ENCODE results near the gene MSI1. TPM values are rescaled to one million over a fixed set of nuclear protein-coding genes. Genes with fewer than 3 reads are reported as not detected.

Gene MSI1
- total RNA-seq, 2 experiments from 2014 or later: not detected

GRCh38 chr12:120363274-120363855 lies 5.6 kb downstream of the MSI1 start:
- no peak overlapping the region for H3K4me3 Mint-ChIP-seq
- DNase-seq (no peak), ATAC-seq (no peak)
- no peaks in the 10 kb centered on the region for H3K36me3 Mint-ChIP-seq (ENCODE audit: low read depth)
- peaks cover 2% of the 10 kb centered on the region for H3K4me1 Mint-ChIP-seq (ENCODE audit: low read depth)
- POLR2A ChIA-PET: no interaction called here
- H3K9me3 Mint-ChIP-seq (ENCODE audit: insufficient read depth): no peaks in the 10 kb centered on the region
- no peak overlapping the region for H3K27ac Mint-ChIP-seq
- CTCF ChIA-PET: no interaction called here
- peaks cover 66% of the 10 kb centered on the region for H3K27me3 Mint-ChIP-seq (ENCODE audit: low read depth)

DNA sequence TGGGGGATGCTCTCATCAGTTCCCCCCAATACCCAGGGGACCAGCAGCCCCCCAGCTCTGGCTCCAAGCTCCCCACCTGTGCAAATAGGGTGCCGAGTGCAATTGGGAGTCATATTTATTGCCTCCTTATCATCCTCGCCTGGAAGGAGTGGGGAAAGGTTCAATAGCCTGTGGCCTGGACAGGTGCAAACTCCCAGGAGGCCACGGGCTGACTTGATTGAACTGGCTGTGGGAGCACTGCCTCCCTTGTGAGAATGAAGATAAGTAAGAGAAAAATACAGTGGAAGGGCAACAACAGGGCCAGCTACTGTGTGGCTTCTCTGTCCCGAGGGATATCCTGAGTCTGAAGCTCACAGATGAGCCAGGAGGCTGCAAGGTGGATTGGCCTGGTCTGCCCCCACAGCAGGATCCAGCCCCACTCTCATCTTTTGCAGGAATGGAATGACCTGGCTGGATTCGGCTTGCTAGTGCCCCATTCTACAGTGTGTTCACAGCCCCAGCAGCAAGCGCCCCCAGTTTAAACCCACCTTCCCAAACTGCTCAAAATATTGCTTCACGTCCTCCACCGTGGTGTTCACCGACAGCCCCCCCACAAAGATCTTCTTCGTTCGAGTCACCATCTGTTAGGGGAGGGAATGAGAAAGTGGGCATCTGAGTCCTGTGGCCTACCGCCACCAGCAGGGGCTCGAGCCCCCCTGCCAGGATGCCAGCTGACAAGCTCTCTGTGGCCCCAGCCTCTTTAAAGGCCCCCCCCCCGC lies 6.3 kb downstream of the MSI1 start:
- Mint-ChIP-seq H3K9me3 (ENCODE audit: insufficient read depth) (no peaks in the 10 kb centered on the region), H3K27ac (no peak overlapping the region), H3K36me3 (ENCODE audit: low read depth) (no peaks in the 10 kb centered on the region), H3K27me3 (ENCODE audit: low read depth) (peaks cover 68% of the 10 kb centered on the region), H3K4me3 (no peak overlapping the region), H3K4me1 (ENCODE audit: low read depth) (peaks cover under 1% of the 10 kb centered on the region)
- POLR2A ChIA-PET: no interaction called here
- no peak for DNase-seq
- no peak for ATAC-seq
- CTCF ChIA-PET: no interaction called here

DNA sequence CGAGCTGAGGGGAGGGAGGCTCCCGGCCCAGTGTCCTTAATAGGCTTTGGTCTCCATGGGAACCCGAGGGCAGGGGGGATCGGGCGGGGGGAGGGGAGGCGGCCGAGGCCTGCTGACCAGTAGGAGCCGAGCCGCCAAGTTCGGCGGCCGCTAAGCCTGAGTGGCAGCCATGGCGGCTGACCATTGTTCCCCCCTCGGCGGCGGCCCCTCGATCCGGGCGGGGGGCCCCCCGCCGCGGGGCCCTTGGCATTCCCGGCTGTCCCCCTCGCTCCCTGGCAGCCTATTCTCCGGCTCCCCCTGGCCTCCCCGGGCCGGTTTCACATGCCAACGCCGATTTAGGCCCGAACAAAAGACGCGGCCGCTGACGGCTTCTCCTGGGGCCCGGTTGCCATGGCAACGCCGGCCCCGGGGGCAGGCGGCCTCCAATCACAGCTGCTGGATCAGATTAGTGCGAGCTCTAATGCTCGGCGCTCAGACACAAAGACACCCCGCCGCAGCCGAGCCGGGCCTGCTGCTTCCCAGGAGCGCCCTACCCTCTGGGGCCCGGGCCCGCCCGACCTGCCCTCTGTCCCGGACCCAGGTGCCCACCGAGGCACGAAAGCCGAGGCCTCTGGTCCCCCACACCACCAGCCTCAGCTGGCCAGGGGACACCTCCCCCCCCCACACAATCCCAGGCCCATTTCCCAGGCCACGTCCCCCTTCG lies 7.3 kb downstream of the MSI1 start:
- ChIA-PET CTCF (interaction anchor here (1.0 kb wide), 1 partner anchor 133 kb away, joined by 3 read pairs; no protein-coding TSS in a partner anchor), POLR2A (no interaction called here)
- no peaks in the 10 kb centered on the region for H3K9me3 Mint-ChIP-seq (ENCODE audit: insufficient read depth)
- DNase-seq (peak; percentile 29), ATAC-seq (peak; percentile 64)
- no peaks in the 10 kb centered on the region for H3K36me3 Mint-ChIP-seq (ENCODE audit: low read depth)
- H3K27ac Mint-ChIP-seq: no peak overlapping the region
- no peak overlapping the region for H3K4me3 Mint-ChIP-seq
- peaks cover 57% of the 10 kb centered on the region for H3K27me3 Mint-ChIP-seq (ENCODE audit: low read depth)
- H3K4me1 Mint-ChIP-seq (ENCODE audit: low read depth): no peaks in the 10 kb centered on the region

DNA sequence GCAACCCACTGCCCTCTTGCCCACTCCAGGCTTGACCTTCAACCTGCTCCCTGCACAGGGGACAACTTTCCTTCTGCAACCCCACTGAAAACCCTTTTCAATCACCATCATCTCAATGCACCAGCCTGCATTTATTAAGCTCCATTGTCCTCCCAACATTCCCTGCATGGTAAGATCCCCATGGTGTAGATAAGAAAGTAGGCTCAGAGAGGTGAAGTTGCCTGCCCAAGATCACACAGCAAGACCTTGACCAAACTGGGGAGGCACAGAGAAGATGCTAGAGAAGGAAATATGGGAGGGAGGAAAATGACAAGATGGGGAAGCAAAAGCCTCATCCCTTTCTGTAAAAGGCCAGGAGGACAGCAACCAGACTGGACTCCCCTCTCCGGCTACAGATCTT lies 9.8 kb downstream of the MSI1 start:
- CTCF ChIA-PET: interaction anchor here (2.0 kb wide), 1 partner anchor 73 kb away, joined by 6 read pairs; no protein-coding TSS in a partner anchor
- ATAC-seq (no peak), DNase-seq (no peak)
- peaks cover 43% of the 10 kb centered on the region for H3K27me3 Mint-ChIP-seq (ENCODE audit: low read depth)
- POLR2A ChIA-PET: no interaction called here
- H3K27ac Mint-ChIP-seq: no peak overlapping the region
- H3K9me3 Mint-ChIP-seq (ENCODE audit: insufficient read depth): no peaks in the 10 kb centered on the region
- no peak overlapping the region for H3K4me3 Mint-ChIP-seq
- H3K36me3 Mint-ChIP-seq (ENCODE audit: low read depth): no peaks in the 10 kb centered on the region
- no peaks in the 10 kb centered on the region for H3K4me1 Mint-ChIP-seq (ENCODE audit: low read depth)

DNA sequence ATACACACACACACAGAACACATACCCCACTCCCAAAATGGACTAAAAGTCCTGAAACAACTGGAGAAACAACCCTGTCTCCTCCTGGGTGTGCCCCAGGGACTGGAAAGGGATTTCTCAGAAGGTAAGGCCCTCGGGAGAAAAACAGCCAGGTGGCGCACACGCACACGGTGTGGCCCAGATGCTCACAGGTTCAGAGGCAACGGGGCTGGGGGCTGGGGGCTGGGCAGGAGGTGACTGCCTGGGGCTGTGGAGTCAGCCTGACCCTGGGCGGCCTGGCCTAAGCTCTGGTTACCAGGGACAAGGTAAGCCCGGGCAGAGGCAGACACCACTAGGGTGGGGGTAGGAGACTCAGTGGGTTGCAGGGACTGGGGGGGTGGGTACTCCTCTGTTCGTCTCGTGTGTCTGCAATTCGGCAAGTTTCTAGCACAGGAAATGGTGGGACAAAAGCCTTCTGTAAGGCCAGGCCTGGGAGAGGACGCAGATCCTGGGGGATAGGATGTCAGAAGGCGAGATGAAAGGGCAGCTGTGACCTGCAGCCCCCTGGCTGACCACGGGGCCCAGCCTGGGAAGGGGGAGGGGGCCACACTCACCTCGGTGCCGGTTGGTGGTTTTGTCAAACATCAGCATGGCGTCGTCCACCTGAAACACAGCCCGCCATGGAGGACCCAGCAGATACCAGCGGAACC lies 10.4 kb downstream of the MSI1 start:
- ChIA-PET POLR2A (no interaction called here), CTCF (no interaction called here)
- no peak for DNase-seq
- no peaks in the 10 kb centered on the region for H3K9me3 Mint-ChIP-seq (ENCODE audit: insufficient read depth)
- H3K36me3 Mint-ChIP-seq (ENCODE audit: low read depth): no peaks in the 10 kb centered on the region
- H3K27me3 Mint-ChIP-seq (ENCODE audit: low read depth): peaks cover 39% of the 10 kb centered on the region
- no peak overlapping the region for H3K4me3 Mint-ChIP-seq
- H3K4me1 Mint-ChIP-seq (ENCODE audit: low read depth): no peaks in the 10 kb centered on the region
- no peak for ATAC-seq
- H3K27ac Mint-ChIP-seq: no peak overlapping the region

DNA sequence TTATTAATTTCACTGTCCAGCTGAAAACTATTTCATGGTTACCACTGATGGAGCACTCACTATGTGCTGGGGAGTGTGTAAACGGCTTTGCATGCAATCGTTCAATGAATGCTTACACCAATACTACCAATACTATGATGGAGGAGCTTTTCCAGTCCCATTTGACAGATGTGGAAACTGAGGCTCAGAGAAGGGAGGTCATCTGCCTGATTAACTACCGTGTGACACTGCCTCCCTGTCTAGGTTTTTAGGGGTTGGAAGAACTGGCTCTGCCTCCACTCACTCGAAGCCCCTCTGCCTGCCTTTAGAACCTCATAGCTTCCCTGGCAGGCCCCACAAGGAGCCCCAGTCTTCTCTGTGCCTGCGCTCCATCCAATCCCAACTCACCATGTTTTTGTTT lies 11.9 kb downstream of the MSI1 start:
- CTCF ChIA-PET: interaction anchor here (0.7 to 1.7 kb wide), 14 partner anchors 9 to 140 kb away, joined by 3 to 17 read pairs (median 4); no protein-coding TSS in a partner anchor
- Mint-ChIP-seq H3K4me1 (ENCODE audit: low read depth) (no peaks in the 10 kb centered on the region), H3K9me3 (ENCODE audit: insufficient read depth) (no peaks in the 10 kb centered on the region), H3K4me3 (no peak overlapping the region), H3K27me3 (ENCODE audit: low read depth) (peaks cover 32% of the 10 kb centered on the region), H3K36me3 (ENCODE audit: low read depth) (no peaks in the 10 kb centered on the region), H3K27ac (no peak overlapping the region)
- no peak for DNase-seq
- POLR2A ChIA-PET: interaction anchor here (0.6 to 1.0 kb wide), 2 partner anchors 50 to 66 kb away, joined by 3 read pairs; no protein-coding TSS in a partner anchor
- no peak for ATAC-seq

GRCh38 chr12:120356567-120357030 lies 12.4 kb downstream of the MSI1 start:
- Mint-ChIP-seq H3K27ac (no peak overlapping the region), H3K9me3 (ENCODE audit: insufficient read depth) (no peaks in the 10 kb centered on the region), H3K27me3 (ENCODE audit: low read depth) (peaks cover 27% of the 10 kb centered on the region), H3K36me3 (ENCODE audit: low read depth) (no peaks in the 10 kb centered on the region), H3K4me3 (no peak overlapping the region), H3K4me1 (ENCODE audit: low read depth) (no peaks in the 10 kb centered on the region)
- peak; percentile 82 for DNase-seq
- ATAC-seq: peak; percentile 88
- ChIA-PET POLR2A (interaction anchor here (1.0 kb wide), 1 partner anchor 65 kb away, joined by 3 read pairs; no protein-coding TSS in a partner anchor), CTCF (interaction anchor here (0.7 to 1.7 kb wide), 13 partner anchors 10 to 139 kb away, joined by 3 to 17 read pairs (median 4); no protein-coding TSS in a partner anchor)

GRCh38 chr12:120353556-120354317 lies 15.2 kb downstream of the MSI1 start:
- no peak for ATAC-seq
- no peaks in the 10 kb centered on the region for H3K9me3 Mint-ChIP-seq (ENCODE audit: insufficient read depth)
- H3K27ac Mint-ChIP-seq: no peak overlapping the region
- H3K27me3 Mint-ChIP-seq (ENCODE audit: low read depth): peaks cover 10% of the 10 kb centered on the region
- CTCF ChIA-PET: interaction anchor here (1.3 to 2.0 kb wide), 3 partner anchors 13 to 115 kb away, joined by 3 to 6 read pairs (median 5); partner anchors contain the start of gene SRSF9
- no peak overlapping the region for H3K4me3 Mint-ChIP-seq
- H3K4me1 Mint-ChIP-seq (ENCODE audit: low read depth): no peaks in the 10 kb centered on the region
- no peaks in the 10 kb centered on the region for H3K36me3 Mint-ChIP-seq (ENCODE audit: low read depth)
- POLR2A ChIA-PET: no interaction called here
- DNase-seq: no peak

DNA sequence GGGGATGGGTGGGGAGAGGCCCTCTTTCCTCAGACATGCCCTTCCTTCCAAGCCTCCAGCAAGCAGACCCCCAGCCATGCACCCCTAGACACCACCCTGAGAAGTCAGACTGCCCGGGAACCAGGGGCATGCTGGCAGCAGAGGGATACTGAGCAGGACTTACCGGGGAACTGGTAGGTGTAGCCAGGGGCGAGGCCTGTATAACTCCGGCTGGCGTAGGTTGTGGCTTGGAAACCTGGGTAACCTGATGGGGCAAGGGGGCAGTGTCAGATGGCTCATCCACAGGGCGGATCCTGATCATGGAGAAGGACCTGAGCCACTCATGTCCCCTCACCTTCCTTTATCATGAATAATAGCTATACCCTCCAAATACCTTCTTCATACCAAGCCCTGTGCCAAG lies 15.8 kb downstream of the MSI1 start:
- no peak overlapping the region for H3K27ac Mint-ChIP-seq
- H3K4me3 Mint-ChIP-seq: no peak overlapping the region
- H3K4me1 Mint-ChIP-seq (ENCODE audit: low read depth): no peaks in the 10 kb centered on the region
- peaks cover 8% of the 10 kb centered on the region for H3K27me3 Mint-ChIP-seq (ENCODE audit: low read depth)
- H3K36me3 Mint-ChIP-seq (ENCODE audit: low read depth): no peaks in the 10 kb centered on the region
- ChIA-PET CTCF (interaction anchor here (1.3 to 2.0 kb wide), 3 partner anchors 13 to 116 kb away, joined by 3 to 6 read pairs (median 5); partner anchors contain the start of gene SRSF9), POLR2A (no interaction called here)
- DNase-seq: no peak
- no peak for ATAC-seq
- no peaks in the 10 kb centered on the region for H3K9me3 Mint-ChIP-seq (ENCODE audit: insufficient read depth)

GRCh38 chr12:120352117-120352516 lies 16.8 kb downstream of the MSI1 start:
- ChIA-PET CTCF (no interaction called here), POLR2A (interaction anchor here (0.8 kb wide), 1 partner anchor 59 kb away, joined by 3 read pairs; the partner anchor contains the start of gene RNU4-1)
- no peak overlapping the region for H3K27ac Mint-ChIP-seq
- H3K36me3 Mint-ChIP-seq (ENCODE audit: low read depth): no peaks in the 10 kb centered on the region
- peaks cover 6% of the 10 kb centered on the region for H3K27me3 Mint-ChIP-seq (ENCODE audit: low read depth)
- ATAC-seq: no peak
- DNase-seq: no peak
- H3K4me1 Mint-ChIP-seq (ENCODE audit: low read depth): no peaks in the 10 kb centered on the region
- no peak overlapping the region for H3K4me3 Mint-ChIP-seq
- no peaks in the 10 kb centered on the region for H3K9me3 Mint-ChIP-seq (ENCODE audit: insufficient read depth)
